Neural crest cell (in vitro differentiated cells): ENCODE results near the gene SMR3B. TPM values are rescaled to one million over a fixed set of nuclear protein-coding genes. Genes with fewer than 3 reads are reported as not detected.

ENCODE experiments used
- DNase-seq: peaks from one replicate; pipeline ENCODE4 v3.0.0; 2021; ENCODE audit warnings: low read depth, mixed read lengths, low spot score
- H3K27ac Mint-ChIP-seq: one replicate; pipeline ENCODE4 v1.8.0; 2021; ENCODE audit warnings: mild to moderate bottlenecking, mixed read lengths; ENCODE audit not compliant: unreplicated experiment
- H3K27me3 Mint-ChIP-seq: 2 replicates; pipeline ENCODE4 v1.8.0; 2021; ENCODE audit warnings: low read depth, mild to moderate bottlenecking, mixed read lengths
- H3K36me3 Mint-ChIP-seq: 2 replicates; pipeline ENCODE4 v1.8.0; 2021; ENCODE audit warnings: low read depth, mild to moderate bottlenecking, mixed read lengths
- H3K4me1 Mint-ChIP-seq: 2 replicates; pipeline ENCODE4 v1.8.0; 2021; ENCODE audit warnings: mixed read lengths
- H3K4me3 Mint-ChIP-seq: one replicate; pipeline ENCODE4 v1.8.0; 2021; ENCODE audit warnings: mild to moderate bottlenecking, mixed read lengths
- H3K9me3 Mint-ChIP-seq: 2 replicates; pipeline ENCODE4 v1.8.0; 2021; ENCODE audit warnings: mixed read lengths
- CTCF ChIP-seq: fragments of 200-600 bp; sonication (generic); conservative IDR thresholded peaks from 2 replicates; pipeline ENCODE4 v1.5.0; 2021; ENCODE audit warnings: antibody characterized with exemption, mild to moderate bottlenecking
- total RNA-seq: library from RNA; stranded (reverse); gene quantifications from 2 replicates; pipeline ENCODE4 v1.2.1, GENCODE V29; 2021

Gene SMR3B
- total RNA-seq, 1 donor from 2014 or later, result not detected

GRCh38 chr4:70371987-70372386 lies 10.9 kb upstream of the SMR3B start:
- Mint-ChIP-seq H3K27me3 (no peaks in the 10 kb centered on the region), H3K9me3 (no peaks in the 10 kb centered on the region), H3K36me3 (no peaks in the 10 kb centered on the region), H3K27ac (no peak overlapping the region), H3K4me1 (no peaks in the 10 kb centered on the region), H3K4me3 (no peak overlapping the region)
- TF ChIP-seq CTCF, result no peak
- DNase-seq, result no peak

GRCh38 chr4:70372760-70373159 lies 10.2 kb upstream of the SMR3B start:
- H3K4me1 Mint-ChIP-seq, result no peaks in the 10 kb centered on the region
- H3K36me3 Mint-ChIP-seq, result no peaks in the 10 kb centered on the region
- no peak overlapping the region for H3K4me3 Mint-ChIP-seq
- TF ChIP-seq CTCF, result no peak
- no peak overlapping the region for H3K27ac Mint-ChIP-seq
- H3K9me3 Mint-ChIP-seq, result no peaks in the 10 kb centered on the region
- no peak for DNase-seq
- no peaks in the 10 kb centered on the region for H3K27me3 Mint-ChIP-seq

- H3K36me3 Mint-ChIP-seq, result no peaks in the 10 kb centered on the region
- no peak overlapping the region for H3K4me3 Mint-ChIP-seq
- no peak for TF ChIP-seq CTCF
These were observed 2.4 kb upstream of the SMR3B start for GRCh38 chr4:70380578-70380977.

GRCh38 chr4:70392057-70392776 lies 9.3 kb downstream of the SMR3B start:
- H3K4me1 Mint-ChIP-seq, result no peaks in the 10 kb centered on the region
- no peak overlapping the region for H3K4me3 Mint-ChIP-seq
- no peak for TF ChIP-seq CTCF
- no peaks in the 10 kb centered on the region for H3K9me3 Mint-ChIP-seq
- no peak overlapping the region for H3K27ac Mint-ChIP-seq
- H3K27me3 Mint-ChIP-seq, result peaks cover 5% of the 10 kb centered on the region
- no peak for DNase-seq
- no peaks in the 10 kb centered on the region for H3K36me3 Mint-ChIP-seq

More at GRCh38 chr4:70380578-70380977, 2.4 kb upstream of the SMR3B start:
- Mint-ChIP-seq H3K9me3 (no peaks in the 10 kb centered on the region), H3K4me1 (no peaks in the 10 kb centered on the region), H3K27me3 (no peaks in the 10 kb centered on the region), H3K27ac (no peak overlapping the region)
- DNase-seq, result no peak

- no peaks in the 10 kb centered on the region for H3K9me3 Mint-ChIP-seq
- no peak for DNase-seq
- no peaks in the 10 kb centered on the region for H3K4me1 Mint-ChIP-seq
- no peaks in the 10 kb centered on the region for H3K36me3 Mint-ChIP-seq
- no peak within 1 kb of the TSS for H3K27ac Mint-ChIP-seq
- no peak within 1 kb of the TSS for H3K4me3 Mint-ChIP-seq
- no peak for TF ChIP-seq CTCF
- H3K27me3 Mint-ChIP-seq, result peaks cover 3% of the 10 kb centered on the region
These were observed 14.6 kb downstream of the SMR3B start, which contains the start of gene OPRPN for GRCh38 chr4:70397580-70397979. OPRPN (plus strand) TSS chr4:70397940; CDS start chr4:70399286, 1,346 bp downstream.
